ENCODE data around the gene CBY1. TPM values are rescaled to one million over a fixed set of nuclear protein-coding genes. Genes with fewer than 3 reads are reported as not detected.

Gene CBY1
- total and polyA plus RNA-seq, 12 donors = 33.8 to 74.7 (median 41.4) TPM

- WGBS, 2 donors = 73 to 78% methylated on average over 3 of the region's 3 CpGs
- Histone ChIP-seq H3K27me3 (no peaks in the 10 kb centered on the region), H3K36me3 (peaks cover 0 to 49% (median 4%) of the 10 kb centered on the region in 9 donors), H3K27ac (peak overlapping the region in 2 of 10 donors; percentile 3 to 99), H3K4me1 (peaks cover 24 to 66% (median 44%) of the 10 kb centered on the region in 9 donors), H3K9me3 (no peaks in the 10 kb centered on the region), H3K4me3 (no peak overlapping the region)
- ATAC-seq = no peak
- no peak for TF ChIP-seq CTCF (IDR thresholded peaks at IDR 0.05)
- no peak for DNase-seq
- intact Hi-C loops (cut with DNase I) = no loop called here
Measured at GRCh38 chr22:38694940-38695339, 38.5 kb downstream of the CBY1 start.

DNA sequence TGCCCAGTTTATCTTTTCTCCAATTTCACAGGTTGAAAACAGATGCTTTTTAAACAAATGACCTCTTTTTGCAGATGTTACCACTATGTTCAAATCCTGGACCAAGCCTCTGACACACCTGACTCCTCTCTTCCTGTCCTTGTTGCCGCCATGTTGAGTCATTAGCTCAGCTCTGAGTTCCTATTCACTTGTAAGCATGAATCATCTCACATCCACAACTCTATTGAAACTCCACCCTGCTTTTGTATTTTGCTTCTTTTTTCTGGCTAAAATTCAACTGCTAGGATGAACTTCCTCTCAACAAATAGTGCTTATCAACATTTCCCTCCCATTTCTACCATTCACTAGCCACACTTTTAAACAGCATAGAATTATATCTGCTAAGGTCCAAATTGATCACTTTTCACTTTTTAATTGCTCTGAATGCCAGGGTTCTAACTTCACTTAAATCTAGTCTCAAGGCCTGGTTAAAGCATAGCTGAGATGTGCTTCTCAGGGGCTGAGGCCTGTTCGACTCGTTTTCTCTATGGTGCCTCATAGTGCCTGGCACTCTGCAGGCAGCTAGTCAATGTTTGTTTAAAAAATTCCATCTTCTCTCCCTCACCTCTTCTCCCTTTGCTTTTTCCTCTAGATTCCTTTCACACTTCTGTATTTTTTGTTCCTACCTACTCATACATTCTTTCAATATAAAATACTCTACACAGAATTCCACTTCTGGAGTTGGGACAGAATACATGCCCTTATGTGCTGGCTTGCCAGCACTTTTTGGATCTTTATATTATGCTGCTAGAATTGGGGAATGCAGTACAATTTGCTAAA, 40.4 kb downstream of the CBY1 start:
- Histone ChIP-seq H3K36me3 (peaks cover 0 to 32% (median 0%) of the 10 kb centered on the region in 9 donors), H3K27ac (peak overlapping the region; percentile 9 to 99 (median 80)), H3K4me3 (peak overlapping the region in 2 of 10 donors; percentile 75 to 89), H3K4me1 (peaks cover 28 to 77% (median 50%) of the 10 kb centered on the region in 9 donors), H3K9me3 (no peaks in the 10 kb centered on the region), H3K27me3 (no peaks in the 10 kb centered on the region)
- DNase-seq (peak in 1 of 2 donors; percentile 39), ATAC-seq (peak in 4 of 8 donors; percentile 28 to 58 (median 35))
- no peak for TF ChIP-seq CTCF (IDR thresholded peaks at IDR 0.05)
- intact Hi-C loops (cut with DNase I) = no loop called here
- WGBS, 2 donors = 35 to 50% methylated on average over 3 of the region's 3 CpGs

GRCh38 chr22:38697425-38698089, 41.1 kb downstream of the CBY1 start:
- no peak for TF ChIP-seq CTCF (IDR thresholded peaks at IDR 0.05)
- ATAC-seq (peak in 2 of 8 donors; percentile 25 to 31), DNase-seq (no peak)
- intact Hi-C loops (cut with DNase I) = no loop called here
- Histone ChIP-seq H3K4me3 (peak overlapping the region in 4 of 10 donors; percentile 2 to 89 (median 38)), H3K27ac (peak overlapping the region in 9 of 10 donors; percentile 1 to 99 (median 83)), H3K9me3 (no peaks in the 10 kb centered on the region), H3K27me3 (no peaks in the 10 kb centered on the region), H3K4me1 (peaks cover 28 to 73% (median 50%) of the 10 kb centered on the region in 9 donors), H3K36me3 (peaks cover 0 to 24% (median 0%) of the 10 kb centered on the region in 9 donors)
- 38 to 47% methylated on average over 8 of the region's 8 CpGs for WGBS, 2 donors

DNA sequence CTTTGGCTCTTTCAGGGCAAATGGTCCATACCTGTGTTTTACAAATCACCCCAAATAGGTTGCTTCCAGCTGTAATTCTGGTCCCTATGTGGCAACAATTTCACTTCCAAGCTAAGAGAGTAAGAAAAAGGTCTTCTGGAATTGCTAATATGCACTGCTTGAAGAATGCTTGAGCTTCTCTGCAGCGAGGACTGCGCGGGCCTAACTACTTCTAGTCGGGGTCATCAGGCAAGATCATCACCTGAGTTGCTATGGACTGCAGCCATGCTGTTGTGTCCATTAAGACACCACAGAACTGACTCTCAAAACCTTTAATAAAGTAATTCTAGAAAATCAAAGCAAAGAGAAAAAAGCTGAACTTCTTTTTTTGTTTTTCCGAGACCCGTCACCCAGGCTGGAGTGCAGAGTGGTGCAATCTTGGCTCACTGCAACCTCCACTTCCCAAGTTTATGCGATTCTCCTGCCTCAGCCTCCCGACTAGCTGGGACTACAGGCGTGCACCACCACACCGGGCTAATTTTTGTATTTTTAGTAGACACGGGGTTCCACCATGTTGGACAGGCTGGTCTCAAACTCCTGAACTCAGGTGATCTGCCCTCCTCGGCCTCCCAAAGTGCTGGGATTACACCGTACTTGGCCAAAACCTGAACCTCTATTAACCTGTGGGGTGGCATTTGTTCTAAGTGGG, 42.1 kb downstream of the CBY1 start:
- ATAC-seq (no peak), DNase-seq (no peak)
- intact Hi-C loops (cut with DNase I) = no loop called here
- Histone ChIP-seq H3K27me3 (no peaks in the 10 kb centered on the region), H3K9me3 (no peaks in the 10 kb centered on the region), H3K27ac (peak overlapping the region in 8 of 10 donors; percentile 94 to 99 (median 98)), H3K4me1 (peaks cover 28 to 69% (median 50%) of the 10 kb centered on the region in 9 donors), H3K36me3 (peaks cover 0 to 19% (median 0%) of the 10 kb centered on the region in 9 donors), H3K4me3 (peak overlapping the region in 9 of 10 donors; percentile 68 to 96 (median 80))
- WGBS, 2 donors = 90 to 92% methylated on average over 13 of the region's 13 CpGs
- no peak for TF ChIP-seq CTCF (IDR thresholded peaks at IDR 0.05)

All from heart right ventricle (tissue), 16 donors.